Measurements from ENCODE around the gene PMIS2.
"Not testable (repeated sequence)": the region's sequence is repeated elsewhere in the genome, so short reads cannot be mapped to it uniquely, and the experiment has no call there.

PMIS2 gene

DNA sequence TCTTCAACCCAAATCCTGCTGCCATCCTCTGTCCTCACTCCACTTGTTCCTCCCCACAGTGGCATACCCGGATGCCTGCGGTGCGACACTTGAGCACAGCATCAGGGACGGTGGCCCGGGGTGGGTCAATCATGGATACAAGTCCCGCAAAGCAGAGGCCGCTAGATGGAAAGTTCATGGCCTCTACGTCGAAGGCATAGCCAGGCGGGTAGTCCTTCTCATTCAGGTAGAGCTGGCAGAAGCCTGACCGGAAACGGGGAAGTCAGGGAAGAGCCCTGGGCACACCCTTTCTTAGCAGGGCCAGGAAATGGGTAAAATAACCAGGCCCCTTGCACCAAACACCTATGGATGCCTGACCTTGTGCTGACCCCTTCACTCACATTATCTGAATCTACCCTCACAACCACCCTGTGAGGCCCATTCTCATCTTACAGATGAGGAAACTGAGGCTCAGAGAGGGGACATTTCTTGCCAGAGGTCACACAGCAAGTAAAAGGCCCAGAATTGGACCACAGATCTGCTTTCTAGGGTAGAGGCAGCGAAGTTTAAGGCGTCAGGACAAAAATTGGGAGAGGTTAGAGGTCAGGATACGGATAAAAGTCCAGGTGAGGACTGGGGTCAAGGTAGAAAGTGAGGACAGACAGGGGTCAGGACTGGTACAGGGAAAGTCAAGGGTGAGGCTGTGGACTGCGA is 29.0 kb upstream of the PMIS2 start:
- no peak for FAIRE-seq

DNA sequence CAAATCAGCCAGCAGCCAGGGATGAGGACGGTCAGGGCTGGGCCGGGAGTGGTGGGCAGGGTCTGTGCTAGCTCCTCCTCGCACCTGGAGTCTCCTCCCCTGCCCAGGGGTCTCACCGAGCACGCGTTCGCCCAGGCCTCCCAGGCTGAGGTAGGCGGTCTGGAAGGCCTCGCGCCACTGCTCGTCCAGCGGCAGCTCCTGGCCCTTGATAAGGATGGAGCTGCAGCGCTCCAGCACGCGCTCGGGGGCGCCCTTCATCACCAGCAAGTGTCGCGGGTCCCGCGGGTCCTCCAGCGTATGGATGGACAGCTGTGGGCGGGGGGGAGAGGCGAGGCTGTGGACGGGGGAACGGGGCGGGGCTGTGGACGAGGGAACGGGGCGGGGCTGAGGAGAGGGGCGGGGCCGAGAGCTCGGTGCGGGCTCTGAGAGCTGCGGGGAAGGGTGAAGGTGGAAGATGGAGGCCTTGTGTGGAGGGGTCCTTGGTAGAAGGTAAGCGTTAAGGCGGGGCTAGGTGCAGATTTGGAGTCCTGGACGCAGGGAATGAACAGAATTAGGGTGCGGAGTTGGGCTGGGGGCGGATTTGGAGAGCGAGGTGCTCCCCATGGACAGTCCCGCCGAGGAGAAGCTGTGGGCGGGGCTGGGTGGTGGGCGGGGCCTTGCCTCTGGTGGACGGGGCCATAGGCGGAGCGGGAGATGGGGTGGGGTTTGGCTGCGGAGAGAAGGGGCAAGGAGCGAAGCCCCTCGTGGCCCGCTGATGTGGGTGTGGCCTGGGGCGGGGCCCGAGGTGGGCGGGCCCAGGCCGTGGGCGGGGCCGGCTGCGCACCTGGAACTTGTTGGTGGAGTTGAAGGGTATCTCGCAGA is 28.2 kb upstream of the PMIS2 start:
- no peak for FAIRE-seq

DNA sequence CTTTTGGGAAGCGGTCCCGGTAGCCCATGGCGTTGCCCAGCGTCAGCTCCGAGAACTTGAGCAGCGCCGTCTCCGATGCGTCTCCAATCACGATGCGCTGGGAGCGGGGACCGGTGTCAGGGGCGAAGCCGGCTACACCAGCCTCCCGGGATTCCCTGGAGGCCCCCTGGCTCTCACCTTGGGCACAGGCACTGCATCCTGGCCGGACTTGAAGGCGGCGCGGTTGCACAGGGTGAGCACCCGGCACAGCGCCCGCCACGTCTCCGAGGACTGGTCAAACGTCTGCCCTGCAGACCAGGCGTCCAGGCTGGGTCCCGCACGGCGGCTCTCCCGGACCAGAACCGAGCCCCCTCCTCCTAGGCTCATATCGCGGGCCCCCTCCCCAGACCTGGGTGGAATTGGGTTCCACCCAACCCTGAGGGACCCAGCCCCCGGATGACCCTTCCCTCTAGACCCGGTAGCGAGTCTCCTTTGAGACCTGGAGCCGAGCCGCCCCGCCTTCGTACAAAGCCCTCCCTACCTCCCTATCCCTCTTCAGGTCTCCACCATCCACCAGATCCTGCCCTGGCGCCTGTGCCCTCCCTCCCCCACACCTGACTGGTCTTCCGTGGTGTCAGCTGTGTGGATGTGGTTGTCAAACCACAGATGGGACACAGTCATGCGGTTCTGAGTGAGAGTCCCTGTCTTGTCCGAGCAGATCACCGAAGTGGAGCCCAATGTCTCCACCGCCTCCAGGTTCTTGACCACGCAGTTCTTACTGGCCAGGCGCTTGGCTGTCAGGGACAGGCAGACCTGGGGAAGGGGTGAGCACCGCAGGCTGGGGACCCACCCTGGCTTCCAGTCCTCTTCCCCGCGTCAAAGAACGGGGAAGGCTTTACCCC is 27.3 kb upstream of the PMIS2 start:
- FAIRE-seq, result no peak

DNA sequence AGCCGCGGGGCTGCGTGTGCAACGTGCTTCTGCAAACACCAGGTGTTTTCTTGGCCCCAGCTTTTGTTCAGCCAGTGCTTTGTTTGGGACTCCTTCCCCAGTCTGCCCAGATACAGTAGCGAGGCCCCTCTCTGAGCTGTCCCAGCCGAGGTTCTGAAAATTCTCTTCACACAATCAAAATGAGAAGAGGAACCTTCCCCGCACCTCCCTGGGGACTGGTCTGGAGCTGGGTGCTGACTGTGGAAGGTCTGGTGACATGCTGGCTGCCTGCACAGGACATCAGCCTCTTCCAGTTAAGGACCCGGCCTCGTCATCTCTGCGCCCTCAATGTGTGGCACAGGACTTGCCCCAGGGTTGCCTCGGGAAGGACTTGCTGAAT is 26.7 kb upstream of the PMIS2 start:
- no peak for FAIRE-seq

DNA sequence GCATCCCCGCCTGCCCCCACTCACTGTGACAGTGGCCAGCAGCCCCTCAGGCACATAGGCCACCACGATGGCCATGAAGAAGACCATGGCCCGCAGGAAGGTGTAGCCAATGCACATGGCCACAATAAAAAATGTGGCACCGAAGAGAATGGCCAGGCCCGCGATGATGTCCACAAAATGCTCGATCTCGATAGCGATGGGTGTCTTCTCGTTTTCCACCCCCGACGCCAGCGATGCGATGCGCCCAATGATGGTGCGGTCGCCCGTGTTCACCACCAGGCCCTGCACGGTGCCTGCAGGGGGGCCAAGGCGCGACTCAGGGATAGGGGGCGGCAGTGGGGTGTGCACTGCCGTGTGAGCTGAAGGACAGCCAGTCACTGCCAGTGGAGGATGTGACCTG is 26.2 kb upstream of the PMIS2 start:
- FAIRE-seq, result no peak

DNA sequence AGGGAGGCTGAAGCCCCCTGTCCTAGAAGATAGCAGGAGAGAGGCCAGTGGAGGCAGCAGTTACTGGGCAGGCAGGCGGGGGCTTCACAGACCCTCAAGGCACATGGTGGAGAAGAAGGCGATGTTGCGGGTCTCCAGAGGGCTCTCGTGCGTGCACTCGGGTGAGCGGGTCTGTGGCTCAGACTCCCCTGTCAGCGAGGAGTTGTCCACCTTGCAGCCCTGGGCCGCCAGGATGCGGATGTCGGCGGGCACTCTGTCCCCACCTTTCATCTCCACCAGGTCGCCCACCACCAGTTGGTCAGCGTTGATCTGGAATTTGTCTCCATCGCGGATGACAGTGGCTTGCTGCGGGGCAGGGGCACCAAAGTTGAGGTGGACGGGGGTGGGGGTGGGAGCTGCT is 25.7 kb upstream of the PMIS2 start:
- FAIRE-seq, result no peak

DNA sequence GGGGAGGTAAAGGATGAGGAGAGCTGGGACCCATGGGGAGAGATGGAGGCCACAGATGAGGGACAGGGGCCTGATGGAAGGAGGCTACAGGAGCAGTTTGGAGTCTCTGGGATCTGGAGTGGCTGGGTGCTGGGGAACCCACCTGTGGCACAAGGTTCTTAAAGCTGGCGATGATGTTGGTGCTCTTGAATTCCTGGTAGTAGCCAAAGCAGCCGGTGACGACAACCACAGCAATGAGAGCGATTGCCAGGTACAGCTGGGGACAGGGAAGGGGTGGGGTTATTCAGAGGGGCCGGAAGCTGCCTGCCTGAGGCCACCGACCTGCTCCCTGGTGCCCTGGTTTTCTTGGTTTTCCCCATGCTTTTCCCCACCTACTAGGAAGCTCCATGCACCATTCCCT is 25.3 kb upstream of the PMIS2 start:
- FAIRE-seq, result no peak

DNA sequence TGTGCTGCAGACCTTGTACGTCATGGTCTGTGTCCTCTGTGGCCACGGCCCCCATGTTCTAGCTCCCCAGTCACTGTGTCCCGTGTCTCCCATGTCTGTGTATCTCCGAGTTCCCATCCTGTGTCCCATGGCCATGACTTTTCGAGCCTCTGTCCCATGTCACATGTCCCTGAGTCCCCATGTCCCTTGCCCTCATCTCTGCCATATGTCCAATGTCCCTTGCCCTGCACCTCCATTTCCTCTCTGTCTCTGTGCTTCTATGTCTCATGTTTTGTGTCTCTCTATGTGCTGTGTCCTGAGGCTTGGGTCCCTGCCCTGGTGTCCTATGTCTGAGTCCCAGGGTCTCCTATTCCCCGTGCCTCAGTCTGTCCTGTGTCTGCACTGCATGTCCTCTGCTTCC is 24.5 kb upstream of the PMIS2 start:
- FAIRE-seq, result no peak

DNA sequence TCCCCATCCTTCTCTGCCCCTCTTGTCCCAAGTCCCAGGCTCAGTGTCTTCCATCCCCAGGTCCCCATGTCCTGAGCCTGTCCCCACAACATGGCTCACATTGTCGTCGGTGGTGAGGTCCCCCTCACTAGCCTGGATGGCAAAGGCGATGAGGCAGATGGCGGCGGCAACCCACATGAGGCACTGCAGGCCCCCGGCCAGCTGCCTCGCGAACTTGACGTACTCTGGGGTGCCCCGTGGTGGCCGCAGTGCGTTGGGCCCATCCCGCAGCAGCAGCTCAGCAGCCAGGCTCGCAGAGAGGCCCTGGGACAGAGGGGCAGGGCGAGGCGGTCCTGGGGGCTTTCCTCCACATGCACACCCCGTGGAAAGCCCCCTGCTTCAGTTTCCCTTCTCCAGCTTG is 23.6 kb upstream of the PMIS2 start:
- FAIRE-seq, result no peak

DNA sequence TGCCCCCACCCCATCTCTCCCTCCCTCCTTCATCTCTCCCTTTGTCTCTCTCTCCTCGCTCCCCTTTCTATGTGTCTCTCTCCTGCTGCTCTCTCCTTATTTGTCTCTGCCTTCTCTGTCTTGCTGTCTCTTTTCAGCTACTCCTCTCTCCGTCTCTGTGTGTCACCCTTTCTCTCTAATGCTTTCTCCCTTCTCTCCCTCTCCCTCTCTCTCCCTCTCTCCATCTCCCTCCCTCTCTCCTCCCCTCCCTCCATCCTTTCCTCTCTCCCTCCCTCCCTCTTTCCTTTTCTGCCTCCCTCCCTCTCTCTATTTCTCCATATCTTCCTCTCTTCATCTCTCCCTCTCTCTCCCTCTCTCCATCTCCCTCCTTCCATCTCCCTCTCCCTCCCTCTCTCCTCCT is 23.2 kb upstream of the PMIS2 start:
- no peak for FAIRE-seq

DNA sequence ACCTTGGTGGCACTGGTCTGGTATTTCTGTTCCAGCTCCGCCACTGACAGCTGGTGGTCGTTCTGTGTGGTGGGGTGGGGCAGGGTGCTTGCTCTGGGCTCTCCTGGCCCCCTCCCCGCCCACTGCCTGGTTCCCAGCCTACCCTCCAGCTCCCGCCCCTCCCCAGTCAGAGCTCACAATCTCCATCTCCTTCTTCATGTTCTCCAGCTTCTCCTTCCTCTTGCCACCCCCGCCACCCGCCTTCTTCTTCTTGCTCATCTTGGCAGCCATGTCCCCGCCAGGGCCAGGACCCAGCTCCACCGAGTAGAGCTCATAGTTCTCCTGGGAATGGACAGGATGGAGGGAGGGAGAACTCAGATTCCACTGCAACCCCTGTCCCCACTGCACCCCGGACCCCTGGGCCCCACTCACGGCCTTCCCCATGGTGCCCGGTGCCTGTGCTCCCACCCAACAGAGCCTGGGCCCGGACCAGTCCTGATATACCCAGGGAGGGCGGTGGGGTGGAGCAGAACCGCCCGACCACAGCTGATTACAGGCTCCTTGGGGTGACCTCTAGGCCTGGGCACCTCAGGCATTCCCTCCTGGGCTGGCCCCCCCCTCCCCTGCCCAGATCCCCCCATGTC is 22.7 kb upstream of the PMIS2 start, which contains the start of gene ATP4A:
TSS of gene ATP4A (minus strand) at position 452 of the 623 bp plus-strand sequence. CDS start at position 423, 29 bp downstream.
- FAIRE-seq, result no peak

DNA sequence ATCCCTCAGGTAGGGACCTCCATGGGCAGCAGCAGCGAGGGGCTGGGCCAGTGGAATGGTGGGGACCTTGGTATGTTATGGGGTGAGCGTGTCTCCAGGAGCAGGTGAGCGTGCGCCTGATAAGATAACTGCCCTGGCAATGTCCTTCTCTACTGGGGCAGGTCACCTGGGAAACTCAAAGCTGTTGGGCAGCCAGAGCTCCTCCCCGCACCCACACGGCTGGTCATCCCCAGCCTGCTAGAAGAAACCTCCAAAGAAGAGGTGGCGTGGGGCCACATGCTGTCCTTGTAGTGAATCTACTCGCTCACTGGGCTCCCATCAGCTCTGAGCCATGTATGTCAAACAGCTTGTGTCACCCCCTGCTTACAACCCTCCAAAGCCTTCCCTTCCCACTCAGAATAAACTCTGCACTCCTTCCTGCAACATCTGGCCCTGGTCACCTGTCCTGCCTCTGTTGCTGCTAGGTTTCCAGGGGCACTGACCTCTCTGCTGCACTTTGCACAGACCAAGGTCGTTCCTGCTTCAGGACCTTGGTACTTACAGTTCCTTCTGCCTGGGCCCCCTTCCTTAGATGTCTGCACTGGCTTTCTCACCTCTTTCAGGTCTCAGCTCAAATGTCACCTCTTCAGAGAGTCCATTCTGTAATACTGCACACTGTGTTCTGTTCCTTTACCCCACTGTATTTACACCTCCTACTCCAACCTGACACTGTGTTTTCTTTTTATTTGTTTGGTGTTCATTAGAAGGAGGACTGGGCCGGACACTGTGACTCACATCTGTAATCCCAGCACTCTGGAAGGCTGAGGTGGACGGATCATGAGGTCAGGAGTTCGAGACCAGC is 20.7 kb upstream of the PMIS2 start:
- FAIRE-seq, result no peak

DNA sequence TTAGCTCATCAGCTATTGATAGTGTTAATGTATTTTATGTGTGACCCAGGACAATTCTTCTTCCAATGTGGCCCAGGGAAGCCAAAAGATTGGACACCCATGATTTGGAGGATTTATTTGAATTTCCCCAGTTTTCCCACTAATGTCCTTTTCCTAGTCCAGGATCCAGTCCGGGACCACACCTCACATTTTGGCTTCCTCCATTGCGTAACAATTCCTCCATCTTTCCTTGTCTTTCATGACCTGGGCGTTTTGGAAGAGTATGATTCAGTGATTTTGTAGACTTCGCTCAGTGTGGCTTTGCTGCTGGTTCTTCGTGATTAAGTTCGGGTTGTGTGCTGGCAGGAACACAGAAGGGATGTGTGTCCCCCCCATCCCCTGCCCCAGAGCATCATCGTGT is 19.2 kb upstream of the PMIS2 start:
- no peak for FAIRE-seq

DNA sequence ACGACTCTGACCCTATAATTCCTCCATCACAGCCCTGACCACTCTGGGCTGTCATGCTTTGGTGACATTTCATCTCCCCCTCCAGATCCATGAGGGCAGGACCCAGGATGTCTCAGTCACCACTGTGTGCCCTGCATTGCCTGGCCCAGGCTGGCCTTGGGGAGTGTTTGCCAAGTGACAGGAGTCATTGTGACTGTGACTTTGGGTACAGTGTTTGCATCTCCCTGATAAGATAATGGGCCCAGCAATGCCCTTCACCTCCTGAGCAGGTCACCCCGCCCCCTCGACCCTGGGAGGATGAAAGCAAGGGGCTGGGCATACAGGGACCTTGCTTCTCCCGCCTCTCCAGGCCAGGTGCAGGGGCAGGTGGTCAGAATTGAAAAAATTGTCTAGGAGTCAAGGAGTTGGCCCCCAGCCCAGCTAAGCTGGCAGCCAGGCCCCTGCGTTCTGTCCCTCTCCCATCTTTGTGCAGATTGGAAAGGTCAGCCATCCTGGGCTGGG is 16.6 kb upstream of the PMIS2 start:
- FAIRE-seq, result no peak

DNA sequence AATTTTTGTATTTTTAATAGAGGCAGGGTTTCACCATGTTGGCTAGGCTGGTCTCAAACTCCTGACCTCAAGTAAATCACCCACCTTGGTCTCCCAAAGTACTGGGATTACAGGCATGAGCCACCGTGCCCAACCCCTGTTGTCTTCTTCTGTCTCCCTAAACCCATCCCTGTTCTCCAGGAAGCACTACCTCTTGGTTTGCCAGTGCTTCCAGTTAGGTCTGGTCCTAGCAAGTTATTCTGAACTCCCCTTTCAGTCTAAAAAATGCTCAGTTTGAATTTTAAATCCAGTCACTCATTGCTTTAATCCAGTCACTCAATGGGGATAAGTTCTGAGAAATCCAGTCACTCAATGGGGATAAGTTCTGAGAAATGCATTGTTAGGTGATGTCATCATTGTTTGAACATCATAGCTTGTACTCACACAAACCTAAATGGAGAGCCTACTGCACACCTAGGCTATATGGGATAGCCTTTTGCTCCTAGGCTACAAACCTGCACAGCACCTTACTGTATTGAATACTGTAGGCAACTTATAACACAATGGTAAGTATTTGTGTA is 14.5 kb upstream of the PMIS2 start:
- FAIRE-seq, result no peak

DNA sequence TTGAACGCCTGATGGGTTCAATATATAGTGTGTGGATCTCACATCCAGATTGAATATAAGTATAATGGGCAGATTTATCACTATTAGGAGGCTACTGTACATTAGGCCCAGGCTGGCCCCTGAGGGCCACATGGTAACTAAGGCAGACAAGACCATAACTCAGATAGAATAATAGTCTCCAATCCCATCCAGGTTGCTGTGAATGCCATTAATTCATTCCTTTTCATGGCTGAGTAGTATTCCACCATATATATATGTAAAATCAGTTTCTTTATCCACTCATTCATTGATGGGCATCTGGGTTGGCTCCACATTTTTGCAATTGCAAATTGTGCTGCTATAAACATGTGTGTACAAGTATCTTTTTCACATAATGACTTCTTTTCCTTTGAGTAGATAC is 8.1 kb upstream of the PMIS2 start:
- FAIRE-seq, result no peak

DNA sequence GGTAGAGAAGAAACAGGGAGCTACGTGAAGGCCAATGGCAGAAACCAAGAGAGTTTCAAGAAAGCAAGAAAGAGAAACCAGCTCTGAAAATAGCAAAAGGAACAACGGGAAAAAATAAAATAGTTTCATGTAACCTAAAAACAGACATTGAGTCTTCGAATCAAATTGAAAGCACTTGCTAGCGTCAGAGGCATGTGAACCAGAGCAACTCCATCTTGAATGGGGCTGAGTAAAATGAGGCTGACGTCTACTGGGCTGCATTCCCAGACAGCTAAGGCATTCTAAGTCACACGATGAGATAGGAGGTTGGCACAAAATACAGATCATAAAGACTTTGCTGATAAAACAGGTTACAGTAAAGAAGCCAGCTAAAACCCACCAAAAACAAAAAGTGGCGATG is 7.3 kb upstream of the PMIS2 start:
- no peak for FAIRE-seq

DNA sequence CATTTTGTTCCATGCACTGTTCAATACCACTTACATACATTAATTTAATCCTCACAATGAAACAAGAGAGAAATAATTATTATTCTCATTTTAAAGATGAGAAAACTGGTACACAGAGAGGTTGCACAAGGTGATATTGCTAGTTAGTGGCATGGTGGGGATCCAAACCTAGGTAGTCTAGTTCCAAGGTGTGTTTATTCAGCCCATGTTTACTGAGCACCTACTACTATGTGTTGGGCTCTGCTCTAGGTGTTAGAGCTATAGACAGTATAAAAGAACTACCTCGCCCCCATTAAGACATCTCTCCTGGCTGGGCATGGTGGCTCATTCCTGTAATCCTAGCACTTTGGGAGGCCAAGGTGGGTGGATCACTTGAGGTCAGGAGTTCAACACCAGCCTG is 3.2 kb upstream of the PMIS2 start:
- no peak for FAIRE-seq

DNA sequence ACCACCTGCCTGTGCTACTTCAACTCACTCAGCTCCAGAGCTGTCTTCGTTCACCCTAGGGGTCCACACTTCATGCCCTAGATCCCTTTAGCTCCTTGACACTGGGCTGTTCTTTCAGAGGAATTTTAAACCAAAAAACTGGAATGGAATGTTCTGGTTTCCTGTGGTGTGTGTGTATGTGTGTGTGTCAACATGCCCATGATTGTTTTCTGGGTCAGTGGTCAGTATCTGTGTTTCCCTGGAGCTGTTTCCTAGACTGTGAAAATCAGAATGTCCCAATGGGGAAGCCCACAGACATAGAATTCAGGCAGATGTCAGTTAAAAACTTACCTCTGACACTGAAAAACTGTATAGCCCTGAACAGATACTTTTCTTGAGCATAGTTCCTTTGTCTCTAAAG is 1.3 kb downstream of the PMIS2 start:
- no peak for FAIRE-seq

DNA sequence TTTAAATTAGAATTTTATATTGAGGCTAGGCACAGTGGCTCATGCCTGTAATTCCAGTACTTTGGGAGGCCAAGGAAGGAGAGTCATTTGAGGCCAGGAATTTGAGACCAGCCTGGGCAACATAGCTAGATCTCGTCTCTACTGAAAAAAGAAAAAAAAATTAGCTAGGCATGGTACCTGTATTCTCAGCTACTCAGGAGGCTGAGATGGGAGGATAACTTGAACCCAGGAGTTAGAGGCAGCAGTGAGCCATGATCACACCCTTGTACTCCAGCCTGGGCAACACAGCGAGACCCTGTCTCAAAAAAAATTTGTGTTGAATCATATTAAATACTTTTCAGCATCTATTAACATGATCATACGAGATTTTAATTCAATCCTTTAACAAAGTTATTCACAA is 4.9 kb downstream of the PMIS2 start:
- no peak for FAIRE-seq

DNA sequence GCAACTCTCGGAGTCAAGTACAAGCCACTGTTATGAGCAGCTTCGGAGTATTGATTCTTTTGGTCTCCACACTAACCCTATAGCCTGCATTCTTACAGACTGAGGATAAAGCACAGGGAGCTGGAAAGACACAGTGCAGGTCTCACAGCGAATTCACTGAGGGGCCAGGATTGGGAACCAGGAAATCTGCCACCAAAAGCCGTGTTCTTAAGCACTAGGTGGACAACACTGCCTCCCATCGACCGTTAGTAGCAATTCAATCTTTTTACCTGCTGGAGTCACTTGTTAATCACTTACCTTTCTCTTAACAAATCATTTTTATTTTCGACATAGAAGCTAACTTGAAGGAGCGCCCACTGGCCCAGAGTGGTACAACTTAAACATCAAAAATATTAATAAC is 6.3 kb downstream of the PMIS2 start:
- FAIRE-seq, result no peak

DNA sequence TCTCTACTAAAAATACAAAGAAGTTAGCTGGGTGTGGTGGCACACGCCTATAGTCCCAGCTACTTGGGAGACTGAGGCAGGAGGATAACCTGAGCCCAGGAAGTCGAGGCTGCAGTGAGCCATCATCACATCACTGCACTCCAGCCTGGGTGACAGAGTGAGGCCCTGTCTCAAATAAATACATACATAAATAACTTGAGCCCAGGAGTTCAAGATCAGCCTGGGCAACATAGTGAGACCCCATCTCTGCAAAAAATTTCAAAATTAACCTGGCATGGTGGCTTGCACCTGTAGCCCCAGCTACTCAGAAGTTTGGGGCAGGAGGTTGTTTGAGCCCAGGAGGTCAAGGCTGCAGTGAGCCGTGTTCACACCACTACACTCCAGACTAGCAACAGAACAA is 9.1 kb downstream of the PMIS2 start:
- not testable (repeated sequence) for FAIRE-seq

All from TTC549 (cell line).